ENCODE results near the gene BEND7.
"Not testable (repeated sequence)": the region's sequence is repeated elsewhere in the genome, so short reads cannot be mapped to it uniquely, and the experiment has no call there.

Gene BEND7

GRCh38 chr10:13528875-13529713, at the start of gene BEND7:
TSS of gene BEND7 (minus strand) at chr10:13529014. CDS start at chr10:13528533, 481 bp downstream.
- peak in 1 of 2 donors; percentile 37 for DNase-seq

- no peak for DNase-seq
Measured at GRCh38 chr10:13573960-13574359, 45.1 kb upstream of the BEND7 start.

GRCh38 chr10:13571541-13571940, 42.7 kb upstream of the BEND7 start:
- no peak for DNase-seq

GRCh38 chr10:13567030-13567429, 38.2 kb upstream of the BEND7 start:
- DNase-seq: no peak

GRCh38 chr10:13564576-13564975, 35.8 kb upstream of the BEND7 start:
- no peak for DNase-seq

- no peak for DNase-seq
Measured at GRCh38 chr10:13563481-13564445, 34.9 kb upstream of the BEND7 start.

- DNase-seq: no peak
Measured at GRCh38 chr10:13560597-13560996, 31.8 kb upstream of the BEND7 start.

- DNase-seq: no peak
Measured at GRCh38 chr10:13559124-13559700, 30.4 kb upstream of the BEND7 start.

GRCh38 chr10:13555884-13556510, 27.2 kb upstream of the BEND7 start:
- no peak for DNase-seq

GRCh38 chr10:13550802-13551201, 22.0 kb upstream of the BEND7 start:
- no peak for DNase-seq

GRCh38 chr10:13542533-13542932, 13.7 kb upstream of the BEND7 start:
- DNase-seq: no peak

GRCh38 chr10:13537985-13538384, 9.2 kb upstream of the BEND7 start:
- DNase-seq: not testable (repeated sequence)

- DNase-seq: peak; percentile 28 to 46
Measured at GRCh38 chr10:13536674-13537366, 8.0 kb upstream of the BEND7 start.

- no peak for DNase-seq
Measured at GRCh38 chr10:13535346-13535745, 6.5 kb upstream of the BEND7 start.

GRCh38 chr10:13529714-13529973, 830 bp upstream of the BEND7 start:
- DNase-seq: no peak

GRCh38 chr10:13528123-13528874, 515 bp downstream of the BEND7 start:
- peak in 1 of 2 donors; percentile 24 for DNase-seq

GRCh38 chr10:13527864-13528122, 1.0 kb downstream of the BEND7 start:
- DNase-seq: no peak

- DNase-seq: no peak
Measured at GRCh38 chr10:13526948-13527863, 1.6 kb downstream of the BEND7 start.

GRCh38 chr10:13525663-13526062, 3.2 kb downstream of the BEND7 start:
- no peak for DNase-seq

- no peak for DNase-seq
Measured at GRCh38 chr10:13521026-13521425, 7.8 kb downstream of the BEND7 start.

- DNase-seq: no peak
Measured at GRCh38 chr10:13520194-13520593, 8.6 kb downstream of the BEND7 start.
